NT2/D1 (cell line): ENCODE results near the gene FRMPD4.
"Not testable (repeated sequence)": the region's sequence is repeated elsewhere in the genome, so short reads cannot be mapped to it uniquely, and the experiment has no call there.

Experiments used
- YY1 ChIP-seq: IDR thresholded peaks from 2 replicates; pipeline ENCODE4 v1.6.1; 2011; ENCODE audit not compliant: insufficient read length, insufficient read depth
- ZNF274 ChIP-seq: IDR thresholded peaks from 2 replicates; pipeline ENCODE4 v1.6.1; 2011; ENCODE audit warnings: mild to moderate bottlenecking, low read depth, low read length

GRCh38 chrX:12538096-12538495 lies 399.8 kb downstream of the FRMPD4 start:
- not testable (repeated sequence) for TF ChIP-seq ZNF274, YY1
